ENCODE measurements around the gene SPTSSB. TPM values are rescaled to one million over a fixed set of nuclear protein-coding genes. Genes with fewer than 3 reads are reported as not detected.

Gene SPTSSB
- total RNA-seq, 4 donors from 2014 or later: 0.41 to 0.48 TPM; not detected in 2

- in situ Hi-C loops (cut with MboI; ENCODE audit: low pct_ligation_motif_present in 1 of 4, low pct_unique_long_range_greater_than_20kb in 1 of 4, low sequenced_read_pairs in 3 of 4): loop anchor here in 3 of 4 donors (10.0 to 25.0 kb wide), 2 partner anchors 137 to 700 kb away; no protein-coding TSS in a partner anchor
- no peak overlapping the region for H3K4me3 ChIP-seq
- H3K4me1 ChIP-seq: peaks cover 0 to 30% (median 3%) of the 10 kb centered on the region in 4 donors
These were observed 40.8 kb upstream of the SPTSSB start for GRCh38 chr3:161412123-161412522.

GRCh38 chr3:161409858-161410257 is 38.5 kb upstream of the SPTSSB start:
- Histone ChIP-seq H3K4me3 (no peak overlapping the region), H3K27me3 (no peaks in the 10 kb centered on the region), H3K36me3 (no peaks in the 10 kb centered on the region), H3K4me1 (peaks cover 0 to 14% (median 0%) of the 10 kb centered on the region in 4 donors), H3K9me3 (no peaks in the 10 kb centered on the region), H3K27ac (no peak overlapping the region)
- in situ Hi-C loops (cut with MboI; ENCODE audit: low pct_ligation_motif_present in 1 of 4, low pct_unique_long_range_greater_than_20kb in 1 of 4, low sequenced_read_pairs in 3 of 4): loop anchor here in 3 of 4 donors (10.0 to 25.0 kb wide), 2 partner anchors 135 to 698 kb away; no protein-coding TSS in a partner anchor
- intact Hi-C loops (cut with DNase I; ENCODE audit: low total_unique reads): loop anchor here (10.0 kb wide), 1 partner anchor 135 kb away; no protein-coding TSS in a partner anchor
- 79 to 85% methylated on average over 3 of the region's 3 CpGs for WGBS, 2 donors (ENCODE audit: low coverage in 1 of 2)
- DNase-seq: no peak
- TF ChIP-seq CTCF (IDR thresholded peaks at IDR 0.05) (no peak), EP300 (IDR thresholded peaks at IDR 0.05; ENCODE audit: low read depth) (no peak), POLR2A (IDR thresholded peaks at IDR 0.05) (no peak), POLR2AphosphoS5 (IDR thresholded peaks at IDR 0.05) (no peak)

More at GRCh38 chr3:161412123-161412522, 40.8 kb upstream of the SPTSSB start:
- H3K9me3 ChIP-seq: no peaks in the 10 kb centered on the region
- H3K27ac ChIP-seq: no peak overlapping the region
- 47 to 54% methylated on average over 1 of the region's 1 CpG for WGBS, 2 donors (ENCODE audit: low coverage in 1 of 2)
- no peaks in the 10 kb centered on the region for H3K27me3 ChIP-seq
- H3K36me3 ChIP-seq: no peaks in the 10 kb centered on the region
- TF ChIP-seq POLR2AphosphoS5 (IDR thresholded peaks at IDR 0.05) (no peak), EP300 (IDR thresholded peaks at IDR 0.05; ENCODE audit: low read depth) (no peak), POLR2A (IDR thresholded peaks at IDR 0.05) (no peak), CTCF (IDR thresholded peaks at IDR 0.05) (no peak)
- no peak for DNase-seq
- intact Hi-C loops (cut with DNase I; ENCODE audit: low total_unique reads): loop anchor here (10.0 kb wide), 1 partner anchor 137 kb away; no protein-coding TSS in a partner anchor

GRCh38 chr3:161409069-161409468 is 37.8 kb upstream of the SPTSSB start:
- no peak for DNase-seq

More at GRCh38 chr3:161409069-161409468, 37.8 kb upstream of the SPTSSB start:
- H3K27ac ChIP-seq: no peak overlapping the region
- intact Hi-C loops (cut with DNase I; ENCODE audit: low total_unique reads): no loop called here
- peaks cover 0 to 14% (median 0%) of the 10 kb centered on the region in 4 donors for H3K4me1 ChIP-seq
- in situ Hi-C loops (cut with MboI; ENCODE audit: low pct_ligation_motif_present in 1 of 4, low pct_unique_long_range_greater_than_20kb in 1 of 4, low sequenced_read_pairs in 3 of 4): loop anchor here in 2 of 4 donors (25.0 kb wide), 1 partner anchor 697 kb away; no protein-coding TSS in a partner anchor
- WGBS, 2 donors (ENCODE audit: low coverage in 1 of 2): 7 to 17% methylated on average over 2 to 3 of the region's 3 CpGs
- H3K27me3 ChIP-seq: no peaks in the 10 kb centered on the region
- no peaks in the 10 kb centered on the region for H3K9me3 ChIP-seq
- H3K4me3 ChIP-seq: no peak overlapping the region
- no peak for TF ChIP-seq POLR2A (IDR thresholded peaks at IDR 0.05)
- peak in 4 of 5 experiments; percentile 20 to 28 (median 23) for TF ChIP-seq CTCF (IDR thresholded peaks at IDR 0.05)
- H3K36me3 ChIP-seq: no peaks in the 10 kb centered on the region

Measured in transverse colon (tissue), 4 donors.